HEK293 (cell line): ENCODE measurements around the gene PDSS2.

ENCODE experiments used
- CTCF ChIA-PET: fragments of 350-600 bp; formaldehyde crosslinking; extraction: SDS; loops from one replicate; lab custom pipeline; 2021; ENCODE audit warnings: antibody characterized with exemption; lab: Yijun Ruan, JAX
- POLR2A ChIA-PET: fragments of 300-600 bp; formaldehyde crosslinking; extraction: SDS; loops from one replicate; lab custom pipeline; 2020; ENCODE audit warnings: antibody characterized with exemption, inconsistent platforms; lab: Yijun Ruan, JAX
- H3K27ac ChIP-seq: fragments of 200-500 bp; sonication (Bioruptor generic); 2 replicates; pipeline ENCODE4 v1.5.1; 2014; ENCODE audit warnings: low read depth, low read length, control low read depth, inconsistent platforms; ENCODE audit errors: extremely low read depth
- H3K36me3 ChIP-seq, 2 experiments: fragments of 200-500 bp in 1 of 2; sonication (Bioruptor generic) in 1 of 2; 1 replicate in 1 of 2; 2 replicates in 1 of 2; pipeline ENCODE4 v1.5.1; 2014 to 2017; ENCODE audit warnings: inconsistent platforms in 2 of 2, low read length in 2 of 2; ENCODE audit not compliant: control insufficient read depth in 2 of 2, insufficient read depth in 1 of 2
- H3K4me1 ChIP-seq: fragments of 200-500 bp; sonication (Bioruptor generic); 2 replicates; pipeline ENCODE4 v1.5.1; 2014; ENCODE audit warnings: mild to moderate bottlenecking, low read length, inconsistent platforms; ENCODE audit not compliant: control insufficient read depth, insufficient read depth
- H3K4me3 ChIP-seq: 2 replicates; pipeline ENCODE4 v1.5.1; 2011; ENCODE audit warnings: low read depth, mild to moderate bottlenecking, control low read depth, low read length, moderate library complexity
- H3K9me3 ChIP-seq: fragments of 200-500 bp; sonication (Bioruptor generic); 2 replicates; pipeline ENCODE4 v1.5.1; 2014; ENCODE audit warnings: low read depth, low read length, inconsistent platforms; ENCODE audit not compliant: control insufficient read depth, insufficient read depth
- GFI1B ChIP-seq: fragments of 450-650 bp; formaldehyde crosslinking; IDR thresholded peaks from 2 replicates; pipeline ENCODE4 v1.5.1; 2016; ENCODE audit warnings: missing biosample characterization, missing genetic modification characterization
- SP7 ChIP-seq: fragments of 450-650 bp; formaldehyde crosslinking; IDR thresholded peaks from 2 replicates; pipeline ENCODE4 v1.5.1; 2016; ENCODE audit warnings: missing biosample characterization, missing genetic modification characterization
- TRIM28 ChIP-seq: IDR thresholded peaks from 2 replicates; pipeline ENCODE4 v1.6.1; 2011; ENCODE audit warnings: low read length, control low read depth, borderline replicate concordance
- WT1 ChIP-seq: fragments of 450-650 bp; formaldehyde crosslinking; IDR thresholded peaks from 2 replicates; pipeline ENCODE4 v1.5.1; 2016; ENCODE audit warnings: missing biosample characterization, missing genetic modification characterization
- ZBTB20 ChIP-seq: fragments of 450-650 bp; formaldehyde crosslinking; IDR thresholded peaks from 2 replicates; pipeline ENCODE4 v1.5.1; 2016; ENCODE audit warnings: missing biosample characterization, missing genetic modification characterization
- ZIC2 ChIP-seq: fragments of 450-650 bp; formaldehyde crosslinking; IDR thresholded peaks from 2 replicates; pipeline ENCODE4 v1.5.1; 2016; ENCODE audit warnings: missing biosample characterization, missing genetic modification characterization
- ZNF132 ChIP-seq: fragments of 450-650 bp; formaldehyde crosslinking; IDR thresholded peaks from 2 replicates; pipeline ENCODE4 v1.5.1; 2017; ENCODE audit warnings: missing biosample characterization, missing genetic modification characterization, borderline replicate concordance
- ZNF221 ChIP-seq: fragments of 450-650 bp; formaldehyde crosslinking; IDR thresholded peaks from 2 replicates; pipeline ENCODE4 v1.5.1; 2017; ENCODE audit warnings: missing biosample characterization, missing genetic modification characterization, borderline replicate concordance
- ZNF239 ChIP-seq: fragments of 450-650 bp; formaldehyde crosslinking; IDR thresholded peaks from 2 replicates; pipeline ENCODE4 v1.5.1; 2016; ENCODE audit warnings: missing biosample characterization, missing genetic modification characterization
- ZNF274 ChIP-seq, 2 experiments: fragments of 200-500 bp in 1 of 2; fragments of 450-650 bp in 1 of 2; sonication (Bioruptor generic) in 1 of 2; formaldehyde crosslinking in 1 of 2; IDR thresholded peaks; 2 replicates each; pipeline versions ENCODE4 v1.5.1 to v1.6.1; 2014 to 2016; ENCODE audit warnings: borderline replicate concordance in 1 of 2, inconsistent platforms in 1 of 2, low read length in 1 of 2, missing biosample characterization in 1 of 2, missing genetic modification characterization in 1 of 2
- ZNF302 ChIP-seq: fragments of 450-650 bp; formaldehyde crosslinking; IDR thresholded peaks from 2 replicates; pipeline ENCODE4 v1.5.1; 2016; ENCODE audit warnings: missing biosample characterization, missing genetic modification characterization, low read depth
- ZNF37A ChIP-seq: fragments of 450-650 bp; IDR thresholded peaks from 2 replicates; pipeline ENCODE4 v1.5.1; 2018; ENCODE audit warnings: missing biosample characterization, missing genetic modification characterization
- ZNF391 ChIP-seq: fragments of 450-650 bp; formaldehyde crosslinking; IDR thresholded peaks from 2 replicates; pipeline ENCODE4 v1.5.1; 2016; ENCODE audit warnings: low read depth, missing biosample characterization, missing genetic modification characterization, borderline replicate concordance
- ZNF404 ChIP-seq: fragments of 450-650 bp; formaldehyde crosslinking; IDR thresholded peaks from 2 replicates; pipeline ENCODE4 v1.5.1; 2017; ENCODE audit warnings: missing biosample characterization, missing genetic modification characterization
- ZNF561 ChIP-seq: fragments of 450-650 bp; IDR thresholded peaks from 2 replicates; pipeline ENCODE4 v1.5.1; 2018; ENCODE audit warnings: missing biosample characterization, missing genetic modification characterization, borderline replicate concordance
- ZNF596 ChIP-seq: fragments of 450-650 bp; IDR thresholded peaks from 2 replicates; pipeline ENCODE4 v1.5.0; 2018; ENCODE audit warnings: missing biosample characterization, mild to moderate bottlenecking, missing genetic modification characterization, moderate library complexity
- ZNF624 ChIP-seq: fragments of 450-650 bp; formaldehyde crosslinking; IDR thresholded peaks from 2 replicates; pipeline ENCODE4 v1.5.1; 2017; ENCODE audit warnings: missing biosample characterization, missing genetic modification characterization
- ZNF670 ChIP-seq: fragments of 450-650 bp; formaldehyde crosslinking; IDR thresholded peaks from 2 replicates; pipeline ENCODE4 v1.5.1; 2016; ENCODE audit warnings: missing biosample characterization, missing genetic modification characterization, low read depth
- ZNF791 ChIP-seq: fragments of 450-650 bp; formaldehyde crosslinking; IDR thresholded peaks from 2 replicates; pipeline ENCODE4 v1.5.1; 2016; ENCODE audit warnings: missing biosample characterization, missing genetic modification characterization
- TF ChIP-seq, protein P1 (sequence below): fragments of 450-650 bp; formaldehyde crosslinking; IDR thresholded peaks from 2 replicates; pipeline ENCODE4 v1.5.1; 2017; ENCODE audit warnings: missing biosample characterization, missing genetic modification characterization
- TF ChIP-seq, protein P2 (sequence below): fragments of 450-650 bp; formaldehyde crosslinking; IDR thresholded peaks from 2 replicates; pipeline ENCODE4 v1.5.1; 2016; ENCODE audit warnings: missing biosample characterization, missing genetic modification characterization, borderline replicate concordance
- TF ChIP-seq, protein P3 (sequence below): fragments of 450-650 bp; formaldehyde crosslinking; IDR thresholded peaks from 2 replicates; pipeline ENCODE4 v1.5.1; 2016; ENCODE audit warnings: missing biosample characterization, missing genetic modification characterization, low read depth
- TF ChIP-seq, protein P4 (sequence below): fragments of 450-650 bp; formaldehyde crosslinking; IDR thresholded peaks from 2 replicates; pipeline ENCODE4 v1.5.1; 2016; ENCODE audit warnings: missing biosample characterization, missing genetic modification characterization
- TF ChIP-seq, protein P5 (sequence below): fragments of 450-650 bp; formaldehyde crosslinking; IDR thresholded peaks from 2 replicates; pipeline ENCODE4 v1.5.1; 2016; ENCODE audit warnings: missing biosample characterization, missing genetic modification characterization

Gene PDSS2

DNA sequence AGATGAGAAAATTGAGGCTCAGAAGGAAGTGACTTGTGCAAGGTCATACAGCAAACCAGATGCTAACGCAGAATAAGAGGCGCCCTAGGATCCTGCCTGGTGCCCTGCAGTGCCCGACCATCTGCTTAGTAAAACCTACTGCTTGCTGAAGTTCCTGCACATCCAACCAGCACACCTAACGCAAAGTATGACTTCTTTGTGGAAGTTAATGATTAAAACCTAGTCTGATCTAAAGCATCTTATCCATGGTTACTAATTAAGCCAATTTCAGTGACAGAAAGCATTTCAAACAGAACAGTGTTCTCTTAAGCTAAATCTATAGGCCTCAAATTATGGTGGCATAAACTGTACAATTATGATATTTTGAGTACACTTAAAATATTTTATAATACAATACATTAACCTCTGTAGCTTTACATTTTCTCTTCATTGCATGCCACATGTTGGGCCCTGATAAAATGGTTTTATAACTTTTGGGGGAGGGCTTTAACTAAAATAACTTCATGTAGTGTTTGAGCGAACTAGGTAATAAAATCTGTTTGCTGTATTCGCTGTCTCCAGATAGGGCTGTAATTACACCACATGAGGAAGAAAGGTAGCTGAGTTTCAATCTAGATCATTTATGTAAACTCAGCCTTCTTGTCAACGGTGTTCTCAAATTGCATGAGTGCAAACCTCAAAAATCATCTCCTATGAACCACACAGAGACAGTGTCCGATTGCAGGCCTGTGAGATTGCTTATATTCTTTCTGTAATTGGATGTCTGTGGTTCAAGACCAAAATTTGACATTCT lies 306.5 kb downstream of the PDSS2 start:
- Histone ChIP-seq H3K27ac (no peak overlapping the region), H3K4me3 (no peak overlapping the region), H3K4me1 (peaks cover 22% of the 10 kb centered on the region), H3K36me3 (no peaks in the 10 kb centered on the region), H3K9me3 (no peaks in the 10 kb centered on the region)
- ChIA-PET POLR2A (no interaction called here), CTCF (interaction anchor here (0.6 to 0.9 kb wide), 4 partner anchors 30 to 453 kb away, joined by 3 to 4 read pairs (median 4); no protein-coding TSS in a partner anchor)
- TF ChIP-seq, protein P1, sequence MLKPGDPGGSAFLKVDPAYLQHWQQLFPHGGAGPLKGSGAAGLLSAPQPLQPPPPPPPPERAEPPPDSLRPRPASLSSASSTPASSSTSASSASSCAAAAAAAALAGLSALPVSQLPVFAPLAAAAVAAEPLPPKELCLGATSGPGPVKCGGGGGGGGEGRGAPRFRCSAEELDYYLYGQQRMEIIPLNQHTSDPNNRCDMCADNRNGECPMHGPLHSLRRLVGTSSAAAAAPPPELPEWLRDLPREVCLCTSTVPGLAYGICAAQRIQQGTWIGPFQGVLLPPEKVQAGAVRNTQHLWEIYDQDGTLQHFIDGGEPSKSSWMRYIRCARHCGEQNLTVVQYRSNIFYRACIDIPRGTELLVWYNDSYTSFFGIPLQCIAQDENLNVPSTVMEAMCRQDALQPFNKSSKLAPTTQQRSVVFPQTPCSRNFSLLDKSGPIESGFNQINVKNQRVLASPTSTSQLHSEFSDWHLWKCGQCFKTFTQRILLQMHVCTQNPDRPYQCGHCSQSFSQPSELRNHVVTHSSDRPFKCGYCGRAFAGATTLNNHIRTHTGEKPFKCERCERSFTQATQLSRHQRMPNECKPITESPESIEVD = peak; percentile 97
- TF ChIP-seq, protein P2, sequence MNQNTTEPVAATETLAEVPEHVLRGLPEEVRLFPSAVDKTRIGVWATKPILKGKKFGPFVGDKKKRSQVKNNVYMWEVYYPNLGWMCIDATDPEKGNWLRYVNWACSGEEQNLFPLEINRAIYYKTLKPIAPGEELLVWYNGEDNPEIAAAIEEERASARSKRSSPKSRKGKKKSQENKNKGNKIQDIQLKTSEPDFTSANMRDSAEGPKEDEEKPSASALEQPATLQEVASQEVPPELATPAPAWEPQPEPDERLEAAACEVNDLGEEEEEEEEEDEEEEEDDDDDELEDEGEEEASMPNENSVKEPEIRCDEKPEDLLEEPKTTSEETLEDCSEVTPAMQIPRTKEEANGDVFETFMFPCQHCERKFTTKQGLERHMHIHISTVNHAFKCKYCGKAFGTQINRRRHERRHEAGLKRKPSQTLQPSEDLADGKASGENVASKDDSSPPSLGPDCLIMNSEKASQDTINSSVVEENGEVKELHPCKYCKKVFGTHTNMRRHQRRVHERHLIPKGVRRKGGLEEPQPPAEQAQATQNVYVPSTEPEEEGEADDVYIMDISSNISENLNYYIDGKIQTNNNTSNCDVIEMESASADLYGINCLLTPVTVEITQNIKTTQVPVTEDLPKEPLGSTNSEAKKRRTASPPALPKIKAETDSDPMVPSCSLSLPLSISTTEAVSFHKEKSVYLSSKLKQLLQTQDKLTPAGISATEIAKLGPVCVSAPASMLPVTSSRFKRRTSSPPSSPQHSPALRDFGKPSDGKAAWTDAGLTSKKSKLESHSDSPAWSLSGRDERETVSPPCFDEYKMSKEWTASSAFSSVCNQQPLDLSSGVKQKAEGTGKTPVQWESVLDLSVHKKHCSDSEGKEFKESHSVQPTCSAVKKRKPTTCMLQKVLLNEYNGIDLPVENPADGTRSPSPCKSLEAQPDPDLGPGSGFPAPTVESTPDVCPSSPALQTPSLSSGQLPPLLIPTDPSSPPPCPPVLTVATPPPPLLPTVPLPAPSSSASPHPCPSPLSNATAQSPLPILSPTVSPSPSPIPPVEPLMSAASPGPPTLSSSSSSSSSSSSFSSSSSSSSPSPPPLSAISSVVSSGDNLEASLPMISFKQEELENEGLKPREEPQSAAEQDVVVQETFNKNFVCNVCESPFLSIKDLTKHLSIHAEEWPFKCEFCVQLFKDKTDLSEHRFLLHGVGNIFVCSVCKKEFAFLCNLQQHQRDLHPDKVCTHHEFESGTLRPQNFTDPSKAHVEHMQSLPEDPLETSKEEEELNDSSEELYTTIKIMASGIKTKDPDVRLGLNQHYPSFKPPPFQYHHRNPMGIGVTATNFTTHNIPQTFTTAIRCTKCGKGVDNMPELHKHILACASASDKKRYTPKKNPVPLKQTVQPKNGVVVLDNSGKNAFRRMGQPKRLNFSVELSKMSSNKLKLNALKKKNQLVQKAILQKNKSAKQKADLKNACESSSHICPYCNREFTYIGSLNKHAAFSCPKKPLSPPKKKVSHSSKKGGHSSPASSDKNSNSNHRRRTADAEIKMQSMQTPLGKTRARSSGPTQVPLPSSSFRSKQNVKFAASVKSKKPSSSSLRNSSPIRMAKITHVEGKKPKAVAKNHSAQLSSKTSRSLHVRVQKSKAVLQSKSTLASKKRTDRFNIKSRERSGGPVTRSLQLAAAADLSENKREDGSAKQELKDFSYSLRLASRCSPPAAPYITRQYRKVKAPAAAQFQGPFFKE = no peak
- TF ChIP-seq ZNF239 (tag by site-specific recombination) = no peak
- 0 out of 2 replicates have a peak, but pooled peaks have one; percentile 31 for TF ChIP-seq GFI1B (tag by site-specific recombination)
- no peak for TF ChIP-seq ZNF404
- TF ChIP-seq ZNF561 (tag by site-specific recombination) = peak; percentile 63; the same call in 1 of the 2 replicates
- TF ChIP-seq, protein P3, sequence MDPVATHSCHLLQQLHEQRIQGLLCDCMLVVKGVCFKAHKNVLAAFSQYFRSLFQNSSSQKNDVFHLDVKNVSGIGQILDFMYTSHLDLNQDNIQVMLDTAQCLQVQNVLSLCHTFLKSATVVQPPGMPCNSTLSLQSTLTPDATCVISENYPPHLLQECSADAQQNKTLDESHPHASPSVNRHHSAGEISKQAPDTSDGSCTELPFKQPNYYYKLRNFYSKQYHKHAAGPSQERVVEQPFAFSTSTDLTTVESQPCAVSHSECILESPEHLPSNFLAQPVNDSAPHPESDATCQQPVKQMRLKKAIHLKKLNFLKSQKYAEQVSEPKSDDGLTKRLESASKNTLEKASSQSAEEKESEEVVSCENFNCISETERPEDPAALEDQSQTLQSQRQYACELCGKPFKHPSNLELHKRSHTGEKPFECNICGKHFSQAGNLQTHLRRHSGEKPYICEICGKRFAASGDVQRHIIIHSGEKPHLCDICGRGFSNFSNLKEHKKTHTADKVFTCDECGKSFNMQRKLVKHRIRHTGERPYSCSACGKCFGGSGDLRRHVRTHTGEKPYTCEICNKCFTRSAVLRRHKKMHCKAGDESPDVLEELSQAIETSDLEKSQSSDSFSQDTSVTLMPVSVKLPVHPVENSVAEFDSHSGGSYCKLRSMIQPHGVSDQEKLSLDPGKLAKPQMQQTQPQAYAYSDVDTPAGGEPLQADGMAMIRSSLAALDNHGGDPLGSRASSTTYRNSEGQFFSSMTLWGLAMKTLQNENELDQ = no peak
- TF ChIP-seq ZNF596 (tag by site-specific recombination) = no peak
- TF ChIP-seq ZIC2 = no peak
- peak; percentile 90 for TF ChIP-seq SP7 (tag by site-specific recombination)
- TF ChIP-seq ZNF391 (tag by site-specific recombination) = no peak
- TF ChIP-seq ZNF624 (tag by site-specific recombination) = no peak
- TF ChIP-seq TRIM28 = peak; percentile 85
- no peak for TF ChIP-seq ZBTB20 (tag by site-specific recombination)
- TF ChIP-seq ZNF274 (IDR thresholded peaks at IDR 0.05; ENCODE audit: low read length) = no peak
- TF ChIP-seq ZNF274 (tag by site-specific recombination; IDR thresholded peaks at IDR 0.05; ENCODE audit: borderline replicate concordance) = no peak
- TF ChIP-seq ZNF221 (tag by site-specific recombination) = no peak
- no peak for TF ChIP-seq ZNF791 (tag by site-specific recombination)
- no peak for TF ChIP-seq ZNF302 (tag by site-specific recombination)
- TF ChIP-seq, protein P4, sequence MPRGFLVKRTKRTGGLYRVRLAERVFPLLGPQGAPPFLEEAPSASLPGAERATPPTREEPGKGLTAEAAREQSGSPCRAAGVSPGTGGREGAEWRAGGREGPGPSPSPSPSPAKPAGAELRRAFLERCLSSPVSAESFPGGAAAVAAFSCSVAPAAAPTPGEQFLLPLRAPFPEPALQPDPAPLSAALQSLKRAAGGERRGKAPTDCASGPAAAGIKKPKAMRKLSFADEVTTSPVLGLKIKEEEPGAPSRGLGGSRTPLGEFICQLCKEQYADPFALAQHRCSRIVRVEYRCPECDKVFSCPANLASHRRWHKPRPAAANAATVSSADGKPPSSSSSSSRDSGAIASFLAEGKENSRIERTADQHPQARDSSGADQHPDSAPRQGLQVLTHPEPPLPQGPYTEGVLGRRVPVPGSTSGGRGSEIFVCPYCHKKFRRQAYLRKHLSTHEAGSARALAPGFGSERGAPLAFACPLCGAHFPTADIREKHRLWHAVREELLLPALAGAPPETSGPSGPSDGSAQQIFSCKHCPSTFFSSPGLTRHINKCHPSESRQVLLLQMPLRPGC = 0 out of 2 replicates have a peak, but pooled peaks have one; percentile 25
- peak; percentile 57 for TF ChIP-seq WT1 (tag by site-specific recombination)
- TF ChIP-seq, protein P5, sequence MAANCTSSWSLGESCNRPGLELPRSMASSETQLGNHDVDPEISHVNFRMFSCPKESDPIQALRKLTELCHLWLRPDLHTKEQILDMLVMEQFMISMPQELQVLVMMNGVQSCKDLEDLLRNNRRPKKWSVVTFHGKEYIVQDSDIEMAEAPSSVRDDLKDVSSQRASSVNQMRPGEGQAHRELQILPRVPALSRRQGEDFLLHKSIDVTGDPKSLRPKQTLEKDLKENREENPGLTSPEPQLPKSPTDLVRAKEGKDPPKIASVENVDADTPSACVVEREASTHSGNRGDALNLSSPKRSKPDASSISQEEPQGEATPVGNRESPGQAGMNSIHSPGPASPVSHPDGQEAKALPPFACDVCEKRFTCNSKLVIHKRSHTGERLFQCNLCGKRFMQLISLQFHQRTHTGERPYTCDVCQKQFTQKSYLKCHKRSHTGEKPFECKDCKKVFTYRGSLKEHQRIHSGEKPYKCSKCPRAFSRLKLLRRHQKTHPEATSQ = no peak
- TF ChIP-seq ZNF670 = no peak
- no peak for TF ChIP-seq ZNF132 (tag by site-specific recombination)
- no peak for TF ChIP-seq ZNF37A (tag by site-specific recombination)
